GM19099 (cell line): ENCODE measurements around the gene CBFA2T2.

Experiments
- POLR2A ChIP-seq: IDR thresholded peaks from 3 replicates; pipeline ENCODE4 v1.6.1; 2011; ENCODE audit warnings: low read depth; ENCODE audit not compliant: insufficient read length; ENCODE audit errors: extremely low read depth

The CBFA2T2 gene

DNA sequence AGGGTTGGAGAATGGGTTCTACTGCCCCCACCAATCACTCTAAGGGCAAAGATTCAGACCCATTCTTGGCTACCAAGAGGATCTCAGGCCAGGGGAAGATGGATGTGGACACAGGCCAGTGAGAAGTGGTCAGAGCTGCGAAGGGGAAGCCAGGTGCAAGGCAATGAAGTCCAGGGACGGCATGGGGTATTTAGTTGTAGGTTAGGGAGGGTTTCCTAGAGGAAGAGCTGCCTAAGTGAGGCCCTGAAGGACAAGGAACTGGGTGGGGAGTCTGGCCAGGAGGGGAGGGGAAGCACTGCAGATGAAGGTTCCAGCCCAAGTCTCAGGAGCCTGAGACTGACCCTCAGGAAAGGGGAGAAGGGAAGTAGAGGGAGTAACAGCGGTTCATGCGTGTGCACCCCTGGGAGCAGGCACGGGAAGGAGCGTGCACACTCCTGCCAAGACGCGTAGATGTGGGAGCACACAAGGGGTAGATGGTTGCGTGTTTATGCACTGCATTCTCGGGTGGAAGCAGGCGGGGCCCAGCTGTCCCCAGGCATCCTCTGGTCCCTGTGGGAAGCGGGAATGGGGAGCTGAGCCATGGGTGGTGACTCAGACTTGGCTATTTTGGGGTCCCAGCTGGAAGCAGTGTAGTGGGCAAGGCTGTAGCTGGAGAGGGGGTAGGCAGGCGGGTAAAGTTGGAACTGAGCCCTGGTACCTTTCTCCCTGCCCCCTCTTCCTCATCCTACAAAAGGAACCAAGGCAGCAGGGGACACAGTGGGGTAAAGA lies 180.2 kb downstream of the CBFA2T2 start:
- TF ChIP-seq POLR2A, result no peak

DNA sequence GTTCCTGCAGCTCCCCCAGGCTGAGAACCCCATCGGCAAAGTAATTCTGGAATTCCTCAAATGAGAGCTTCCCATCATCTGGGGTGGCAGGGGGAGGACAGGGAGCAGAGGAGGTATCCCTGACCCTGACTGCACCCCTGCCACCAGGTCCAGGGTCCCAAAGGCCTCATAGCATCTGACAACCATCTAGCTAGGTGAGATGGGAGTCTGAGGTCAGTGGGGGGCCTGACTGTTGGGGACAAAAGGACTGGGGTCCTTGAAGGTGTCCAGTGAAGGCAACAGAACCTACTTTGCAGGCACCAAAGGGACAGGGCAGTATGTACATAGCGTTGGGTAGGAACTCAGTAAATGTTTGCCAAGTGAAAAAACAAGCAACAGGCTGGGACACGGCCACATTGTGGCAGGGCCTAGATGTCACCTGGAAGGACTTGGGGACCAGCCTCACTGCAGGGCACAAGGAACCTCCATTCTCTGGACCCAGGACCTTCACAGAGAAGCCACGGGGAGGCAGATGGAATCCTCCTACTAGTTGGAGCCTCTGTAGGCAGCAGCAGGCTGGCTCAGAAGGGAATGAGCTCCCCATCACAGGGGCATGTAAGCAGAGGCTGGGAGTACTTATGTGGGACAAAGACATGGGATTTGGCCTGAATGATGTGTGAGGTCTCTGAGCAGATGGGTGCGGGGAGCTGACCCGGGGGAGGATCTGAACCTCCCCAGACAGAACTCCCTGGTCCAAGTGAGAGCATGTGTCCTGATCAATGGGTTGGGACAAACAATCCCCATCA lies 181.0 kb downstream of the CBFA2T2 start:
- TF ChIP-seq POLR2A, result no peak

DNA sequence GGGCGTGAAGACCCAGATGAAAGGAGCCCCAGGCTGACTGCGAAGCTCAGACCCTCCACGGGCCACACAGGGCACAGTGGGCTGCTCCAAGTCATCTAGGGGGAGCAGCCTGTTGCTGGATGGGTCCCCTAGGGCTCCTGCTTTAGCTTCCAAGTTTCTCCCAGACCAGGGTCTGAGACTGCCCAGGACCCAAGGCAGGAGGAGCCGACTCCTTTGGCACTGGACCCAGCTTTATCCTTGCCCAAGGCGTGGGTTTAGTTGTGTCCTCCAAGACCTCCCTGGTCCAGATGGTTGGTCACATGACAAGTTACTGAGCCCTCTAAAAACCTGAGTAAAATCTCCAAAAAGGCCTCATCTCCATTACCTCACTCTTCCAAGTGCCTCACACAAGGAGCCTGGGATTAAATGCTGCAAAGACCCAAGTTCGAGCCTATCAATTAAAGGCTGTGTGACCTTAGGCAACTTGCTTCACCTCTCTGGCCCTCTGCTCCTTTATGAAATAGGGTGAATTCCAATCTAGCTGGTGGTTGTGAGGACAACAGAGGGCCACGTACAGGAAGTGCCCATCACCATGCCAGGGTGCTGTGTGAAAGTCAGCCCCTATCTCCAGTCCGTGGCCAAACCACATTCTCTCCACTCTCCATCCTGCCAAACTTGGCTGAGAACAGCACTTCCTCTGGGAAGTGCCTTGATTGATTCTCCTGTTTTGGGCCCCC lies 181.8 kb downstream of the CBFA2T2 start:
- no peak for TF ChIP-seq POLR2A

DNA sequence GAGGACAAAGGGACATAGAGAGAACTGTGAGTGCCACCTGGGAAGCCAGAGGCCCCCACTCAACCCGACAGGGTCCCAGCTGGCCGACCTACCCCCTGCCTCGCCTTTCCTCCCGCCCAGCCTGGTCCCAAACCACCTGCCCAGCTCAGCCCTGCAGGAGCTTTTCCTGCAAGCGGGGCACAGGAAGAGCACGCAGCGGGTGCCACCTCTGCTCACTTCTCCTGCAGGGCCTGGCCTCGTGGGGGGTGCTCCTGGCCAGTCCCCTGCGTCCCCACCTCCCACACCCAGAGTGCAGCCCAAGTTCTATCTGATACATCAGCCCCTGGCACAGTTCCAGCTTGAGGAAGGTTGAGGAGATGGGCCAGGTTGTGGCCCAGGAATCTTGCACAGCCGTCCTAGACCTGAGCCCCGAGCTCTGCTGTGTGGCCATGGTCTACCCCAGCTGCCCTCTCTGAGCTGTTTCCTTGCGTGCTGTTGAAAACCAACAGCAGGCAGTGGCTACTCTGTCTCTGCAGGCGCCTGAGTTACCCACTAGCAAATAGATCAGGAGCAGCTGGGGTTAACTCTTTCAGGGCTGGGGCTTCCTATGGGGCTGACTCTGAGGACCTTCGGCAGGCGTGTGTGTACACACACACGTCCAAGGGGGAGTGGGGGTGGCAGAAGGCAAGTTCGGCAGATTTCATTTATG lies 182.7 kb downstream of the CBFA2T2 start:
- TF ChIP-seq POLR2A, result no peak

DNA sequence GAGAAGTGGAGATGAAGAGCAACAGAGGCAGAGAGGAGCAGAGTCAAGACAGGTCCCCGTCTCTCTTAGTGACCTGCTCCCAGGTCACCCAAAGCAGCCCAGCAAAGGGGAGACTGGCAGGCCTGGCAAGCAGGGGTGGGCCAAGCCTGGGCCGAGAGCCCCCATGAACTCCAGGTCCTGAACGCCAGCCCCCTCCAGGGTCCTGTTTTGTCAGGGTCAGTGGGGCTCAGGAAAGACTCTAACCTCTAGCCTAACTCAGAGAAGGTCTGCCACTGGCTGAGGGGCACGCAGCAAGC lies 183.2 kb downstream of the CBFA2T2 start:
- no peak for TF ChIP-seq POLR2A

DNA sequence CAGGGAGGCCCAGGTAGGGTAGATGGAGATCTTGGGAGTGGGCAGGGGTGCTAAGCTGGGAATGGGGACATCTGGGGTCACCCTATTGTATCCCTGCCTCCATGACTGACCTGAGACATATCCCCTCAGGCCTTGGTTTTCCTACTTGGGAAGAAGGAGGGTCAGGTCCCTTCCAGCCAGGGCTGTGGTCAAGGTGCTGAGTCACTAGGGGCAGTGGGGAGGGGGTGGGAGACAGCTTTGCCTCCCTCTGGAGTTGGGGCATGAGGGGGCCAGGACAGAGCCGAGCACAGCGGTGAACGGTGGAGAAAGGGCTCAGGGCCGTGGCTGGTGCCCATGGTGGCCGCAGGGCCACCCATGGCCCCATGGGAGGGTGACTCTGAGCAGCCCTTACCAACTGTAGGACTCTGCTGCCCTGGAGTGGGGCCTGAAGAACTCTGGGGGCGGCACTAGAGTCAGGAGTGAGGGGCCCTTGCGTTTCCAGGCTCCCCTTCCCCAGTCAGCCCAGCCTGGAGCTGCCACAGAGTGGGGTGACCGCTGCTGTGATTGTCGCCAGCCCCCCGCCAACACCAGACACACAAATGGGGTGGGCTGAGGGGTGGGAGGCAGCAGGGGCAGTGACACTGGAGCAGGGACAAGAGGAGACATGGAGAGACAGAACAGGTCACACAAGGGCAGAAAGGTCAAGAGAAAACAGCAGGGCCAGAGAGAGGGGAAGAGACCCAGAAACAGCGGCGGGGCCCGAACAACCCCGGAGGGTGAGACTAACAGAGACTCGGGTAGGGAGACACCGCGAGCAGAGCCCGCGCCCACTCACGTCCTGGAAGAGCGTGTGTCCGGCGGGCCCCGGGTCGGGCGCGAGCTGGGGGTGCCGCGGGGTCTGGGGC lies 183.8 kb downstream of the CBFA2T2 start:
- no peak for TF ChIP-seq POLR2A

DNA sequence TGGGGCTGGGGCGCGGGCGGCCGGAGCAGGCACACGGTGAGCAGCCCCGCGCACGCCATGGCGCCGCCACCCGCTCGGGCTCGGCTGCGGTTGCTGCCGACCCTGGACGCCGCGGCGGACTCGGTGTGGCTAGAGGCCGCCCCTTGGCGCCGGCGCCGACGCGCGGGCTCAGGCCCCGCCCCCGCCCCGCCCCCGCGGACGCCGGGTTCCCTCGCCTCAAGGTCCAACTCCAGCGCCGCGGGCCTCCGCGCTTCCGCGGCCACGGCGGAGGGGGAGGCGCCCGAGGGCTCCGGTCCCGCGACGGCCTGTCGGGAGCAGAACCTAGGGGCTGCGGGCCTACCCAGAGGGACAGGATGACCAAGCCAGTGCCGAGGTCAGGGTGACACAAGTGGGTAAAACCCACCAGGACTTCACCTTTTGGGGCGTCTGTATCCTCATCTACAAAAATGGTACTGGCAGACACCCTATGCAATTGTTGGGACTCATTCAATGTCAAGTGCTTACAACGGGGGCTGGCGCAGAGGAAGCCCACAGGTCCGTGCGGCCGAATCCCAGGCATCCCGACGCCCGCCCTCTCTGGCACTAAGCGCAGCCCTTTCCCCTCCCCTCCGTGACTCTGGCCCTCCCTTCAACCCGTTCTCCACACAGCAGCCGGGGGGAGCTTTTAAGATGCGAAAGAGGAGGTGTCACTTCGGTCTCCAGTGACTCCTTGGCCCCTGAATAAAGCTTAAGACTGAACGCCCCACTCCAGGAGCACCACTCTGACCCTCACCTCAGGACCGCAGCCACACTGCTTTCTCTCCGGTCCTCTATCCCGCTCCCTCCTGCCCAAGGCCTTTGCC lies 184.6 kb downstream of the CBFA2T2 start, which contains the start of gene NECAB3:
TSS of gene NECAB3 (minus strand) at position 135 of the 842 bp plus-strand sequence. CDS start at position 59, 76 bp downstream.
- peak; percentile 51 for TF ChIP-seq POLR2A

DNA sequence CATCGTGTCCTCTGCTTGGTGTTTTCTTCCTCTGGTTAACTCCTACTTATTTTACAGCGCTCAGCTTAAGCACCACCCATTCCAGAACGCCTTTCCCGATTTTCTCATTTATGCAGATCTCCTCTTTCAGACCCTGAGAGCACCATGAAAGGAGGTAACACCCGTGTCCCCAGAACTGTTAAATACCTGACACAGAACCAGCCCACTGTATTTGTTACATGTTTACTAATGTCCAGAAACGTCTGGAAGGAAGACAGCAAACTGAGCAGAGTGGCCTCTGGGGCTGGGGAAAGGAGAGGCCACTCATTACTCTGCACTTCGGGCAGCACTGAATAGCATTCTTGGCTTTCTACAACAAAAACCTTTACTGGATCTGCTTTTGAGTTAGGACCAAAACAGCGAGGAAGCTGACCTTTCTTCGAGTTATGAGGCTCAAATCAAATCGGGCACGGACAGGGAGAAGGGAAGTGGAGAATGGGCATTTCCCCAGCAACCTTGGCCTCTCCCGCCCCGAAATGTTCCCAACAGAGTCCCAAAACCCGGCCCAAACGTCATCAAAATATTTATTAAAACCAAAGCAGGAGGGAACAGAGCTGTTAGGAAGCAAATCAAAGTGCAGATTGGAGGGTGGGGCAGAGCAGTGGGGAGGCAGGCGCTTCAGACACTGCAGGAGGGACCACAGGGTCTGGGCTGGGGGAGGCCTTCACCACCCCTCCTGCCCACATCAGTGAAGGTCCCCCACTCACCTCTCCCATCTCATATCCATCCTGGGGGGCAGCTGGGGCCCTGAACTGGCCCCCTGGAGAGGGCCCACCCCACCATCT lies 185.5 kb downstream of the CBFA2T2 start:
- no peak for TF ChIP-seq POLR2A

DNA sequence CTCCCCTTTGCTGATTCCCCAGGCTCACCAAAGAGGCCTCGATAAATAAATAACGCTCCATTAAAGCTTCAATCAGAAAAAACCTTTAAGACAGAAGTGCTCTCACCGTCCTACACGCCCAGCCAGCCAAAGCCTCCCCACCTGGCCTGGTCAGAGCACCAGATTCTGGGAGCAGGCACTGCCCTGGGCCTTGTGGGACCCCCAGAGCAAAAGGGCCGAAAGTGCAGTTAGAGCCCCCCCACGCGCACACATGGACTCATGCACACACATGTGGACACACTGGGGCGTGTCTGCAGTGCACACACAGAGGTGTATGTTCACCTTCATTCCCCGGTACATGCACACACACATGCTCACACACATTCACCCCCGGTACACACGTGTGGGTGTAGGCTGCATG lies 186.2 kb downstream of the CBFA2T2 start:
- no peak for TF ChIP-seq POLR2A

DNA sequence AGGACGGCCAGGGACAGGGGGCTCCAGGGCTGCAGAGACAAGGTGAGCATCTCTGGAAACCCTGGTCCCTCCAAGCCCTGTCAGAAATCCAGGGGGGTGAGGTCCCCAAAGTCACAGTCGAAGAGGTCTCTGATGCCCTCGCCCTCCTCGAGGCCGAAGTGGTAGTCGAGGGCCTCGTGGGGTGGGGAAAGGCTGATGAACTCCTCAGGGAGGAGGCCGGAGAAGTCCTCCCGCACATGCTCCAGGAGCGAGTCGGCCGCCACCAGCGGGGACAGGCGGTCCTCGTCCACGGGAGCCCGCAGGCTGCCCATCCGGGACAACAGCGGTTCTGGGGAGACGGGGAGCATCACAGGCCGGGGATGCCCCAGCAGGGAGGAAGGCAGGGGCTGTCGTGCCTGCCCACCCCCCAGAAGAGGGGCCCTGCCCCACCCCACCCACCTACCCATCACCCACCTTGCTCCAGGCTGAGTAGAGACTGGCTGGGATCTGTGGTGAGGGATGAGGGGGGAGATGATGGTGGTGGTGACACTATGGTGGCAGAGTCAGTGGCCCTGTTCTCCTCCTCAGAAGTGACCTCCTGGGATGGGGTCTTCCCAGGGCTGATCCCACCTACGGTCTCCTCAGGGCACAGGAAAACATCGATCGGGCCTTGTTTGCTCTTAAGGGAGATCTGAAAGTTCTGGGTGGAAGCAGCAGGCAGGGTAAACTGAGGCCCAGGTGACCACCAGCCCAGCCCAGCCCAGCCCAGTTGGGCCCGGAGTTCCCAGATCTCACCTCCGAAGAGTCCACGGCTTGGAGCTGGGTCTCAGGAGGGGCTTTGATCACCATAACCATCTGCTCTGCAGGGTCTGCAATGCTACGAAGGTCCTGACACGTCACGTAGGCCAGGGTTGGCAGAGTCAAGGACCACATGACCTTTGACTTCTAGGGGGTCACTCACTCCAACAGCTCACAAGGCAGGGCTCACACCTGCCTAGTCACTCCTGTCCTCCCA lies 187.1 kb downstream of the CBFA2T2 start:
- TF ChIP-seq POLR2A, result no peak

DNA sequence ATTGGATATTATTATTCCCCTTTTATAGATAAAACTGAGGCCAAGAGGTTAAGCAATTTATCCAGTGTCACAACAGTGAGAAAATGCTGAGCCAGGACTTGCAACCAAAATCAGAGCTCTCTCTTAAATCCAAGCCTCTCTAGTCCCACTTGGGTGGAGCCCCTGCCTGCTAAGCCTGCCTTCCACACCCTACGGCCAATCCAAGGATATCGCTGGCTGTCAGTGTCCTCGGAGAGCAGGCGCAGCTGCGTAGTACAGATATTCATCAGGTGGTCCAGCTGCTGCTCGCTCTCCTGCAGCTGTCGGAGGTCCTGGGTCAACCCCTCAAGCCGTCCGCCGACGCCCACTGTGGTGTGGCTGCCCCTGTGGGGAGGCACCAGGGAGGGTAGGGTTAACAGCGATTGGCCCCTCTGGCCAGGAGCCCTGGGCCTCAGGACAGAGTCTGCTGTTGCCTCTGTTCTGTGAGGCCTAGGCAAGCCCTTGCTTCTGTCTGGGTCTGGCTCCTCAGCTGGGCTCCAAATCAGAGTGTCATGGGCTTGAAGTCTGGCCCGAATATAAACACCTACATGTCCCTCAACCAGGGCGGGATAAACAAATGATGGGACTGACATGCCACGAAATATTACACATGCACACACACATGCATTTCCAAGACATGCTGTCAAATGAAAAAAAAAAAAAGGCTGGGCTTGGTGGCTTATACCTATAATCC lies 188.3 kb downstream of the CBFA2T2 start:
- TF ChIP-seq POLR2A, result no peak
